Duodenal mucosa (tissue), 2 donors: ENCODE data around the gene IGSF6.
"Not testable (repeated sequence)": the region's sequence is repeated elsewhere in the genome, so short reads cannot be mapped to it uniquely, and the experiment has no call there.

ENCODE experiments used
- H3K27ac ChIP-seq: one replicate; pipeline ENCODE4 v1.7.0; 2013; ENCODE audit warnings: low read depth, low read length
- H3K27me3 ChIP-seq, 2 donors: one replicate each; pipeline ENCODE4 v1.7.0; 2013; ENCODE audit warnings: low read length in 2 of 2, control low read depth in 1 of 2; ENCODE audit not compliant: insufficient read depth in 2 of 2, control insufficient read depth in 1 of 2
- H3K36me3 ChIP-seq, 2 donors: one replicate each; pipeline ENCODE4 v1.7.0; 2013; ENCODE audit warnings: low read length in 2 of 2, control low read depth in 1 of 2; ENCODE audit not compliant: insufficient read depth in 2 of 2, control insufficient read depth in 1 of 2
- H3K4me1 ChIP-seq, 2 donors: one replicate each; pipeline ENCODE4 v1.7.0; 2013; ENCODE audit warnings: low read length in 2 of 2, control low read depth in 1 of 2; ENCODE audit not compliant: insufficient read depth in 2 of 2, control insufficient read depth in 1 of 2
- H3K4me3 ChIP-seq, 2 donors: one replicate each; pipeline ENCODE4 v1.7.0; 2013; ENCODE audit warnings: low read length in 2 of 2, low read depth in 1 of 2
- H3K9ac ChIP-seq, 2 donors: one replicate each; pipeline ENCODE4 v1.7.0; 2013; ENCODE audit warnings: low read length in 2 of 2, low read depth in 1 of 2
- H3K9me3 ChIP-seq, 2 donors: one replicate each; pipeline ENCODE4 v1.7.0; 2013; ENCODE audit warnings: low read length in 2 of 2, control low read depth in 1 of 2; ENCODE audit not compliant: control insufficient read depth in 1 of 2

Gene IGSF6

DNA sequence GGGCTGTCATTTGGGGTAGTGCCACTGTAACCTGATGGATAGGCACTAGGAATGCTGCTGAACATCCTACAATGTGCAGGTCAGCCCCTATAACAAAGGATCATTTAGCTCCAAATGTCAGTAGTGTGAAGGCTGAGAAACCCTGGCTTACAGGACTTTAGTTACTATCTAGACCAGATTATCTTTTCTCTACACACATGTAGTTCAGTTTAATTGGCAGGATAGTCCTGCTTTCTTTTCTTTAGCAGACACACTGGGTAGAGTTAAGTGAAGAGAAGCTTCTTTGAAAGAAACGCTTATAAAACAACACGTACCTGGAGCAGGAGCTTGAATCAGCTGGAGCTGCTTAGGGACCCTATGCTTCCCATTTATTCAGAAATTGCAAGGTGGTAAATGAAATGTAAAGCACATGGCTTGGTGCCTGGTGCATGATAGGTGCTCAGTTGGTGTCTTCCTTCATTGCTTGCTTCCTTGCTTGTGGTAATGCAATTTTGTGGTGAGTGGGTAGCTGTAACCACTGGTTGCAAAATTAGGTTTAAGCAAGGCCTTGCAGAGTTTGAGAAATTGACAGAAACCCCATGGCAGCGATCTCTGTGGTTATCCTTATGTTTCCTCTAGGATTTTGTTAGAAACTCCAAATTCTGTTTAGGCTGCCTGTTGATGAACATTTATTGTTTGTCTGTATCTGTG lies 43.6 kb downstream of the IGSF6 start:
- Histone ChIP-seq H3K4me3 (no peak overlapping the region), H3K36me3 (no peaks in the 10 kb centered on the region), H3K27ac (no peak overlapping the region), H3K4me1 (peaks cover 42 to 45% of the 10 kb centered on the region in 2 donors), H3K27me3 (no peaks in the 10 kb centered on the region), H3K9ac (no peak overlapping the region), H3K9me3 (no peaks in the 10 kb centered on the region)

DNA sequence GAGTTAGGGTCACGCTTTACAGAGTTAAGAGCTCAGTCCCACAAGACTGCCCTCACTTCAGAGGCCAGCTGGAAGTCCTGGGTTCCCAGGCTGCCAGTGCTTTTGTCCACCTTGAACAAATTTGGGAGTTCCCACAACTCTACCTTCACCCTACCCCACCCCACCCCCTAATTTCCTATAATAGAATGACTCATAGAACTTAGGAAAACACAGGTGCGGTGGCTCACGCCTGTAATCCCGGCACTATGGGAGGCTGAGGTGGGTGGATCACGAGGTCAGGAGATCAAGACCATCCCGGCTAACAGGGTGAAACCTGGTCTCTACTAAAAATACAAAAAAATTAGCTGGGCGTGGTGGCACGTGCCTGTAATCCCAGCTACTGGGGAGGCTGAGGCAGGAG lies 46.6 kb downstream of the IGSF6 start:
- H3K9me3 ChIP-seq, H3K27ac ChIP-seq, H3K4me3 ChIP-seq, H3K27me3 ChIP-seq, H3K9ac ChIP-seq, H3K36me3 ChIP-seq: not testable (repeated sequence)
- H3K4me1 ChIP-seq = peaks cover 34 to 46% of the 10 kb centered on the region in 2 donors

DNA sequence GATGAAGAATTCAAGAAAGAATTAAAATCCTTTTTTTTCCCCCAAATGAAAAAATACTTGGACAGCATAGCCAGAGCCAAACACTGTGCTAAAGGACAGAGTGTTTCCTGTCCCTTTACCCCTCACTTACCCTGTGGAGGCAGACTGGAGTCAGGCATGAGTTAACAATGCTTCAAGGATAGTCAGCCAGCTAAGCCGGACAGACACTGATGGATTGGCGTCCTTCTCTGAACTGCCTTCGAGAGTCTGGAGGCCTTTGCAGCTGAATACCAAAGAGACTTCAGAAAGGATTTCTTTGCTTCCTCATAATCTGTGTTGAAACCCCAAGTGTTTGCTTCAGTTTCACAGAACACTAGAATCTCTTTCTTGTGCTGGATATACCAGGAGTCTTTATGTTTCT lies 48.5 kb downstream of the IGSF6 start:
- no peaks in the 10 kb centered on the region for H3K36me3 ChIP-seq
- H3K9ac ChIP-seq = no peak overlapping the region
- H3K27ac ChIP-seq = no peak overlapping the region
- peaks cover 27 to 33% of the 10 kb centered on the region in 2 donors for H3K4me1 ChIP-seq
- H3K4me3 ChIP-seq = no peak overlapping the region
- no peaks in the 10 kb centered on the region for H3K9me3 ChIP-seq
- H3K27me3 ChIP-seq = no peaks in the 10 kb centered on the region

DNA sequence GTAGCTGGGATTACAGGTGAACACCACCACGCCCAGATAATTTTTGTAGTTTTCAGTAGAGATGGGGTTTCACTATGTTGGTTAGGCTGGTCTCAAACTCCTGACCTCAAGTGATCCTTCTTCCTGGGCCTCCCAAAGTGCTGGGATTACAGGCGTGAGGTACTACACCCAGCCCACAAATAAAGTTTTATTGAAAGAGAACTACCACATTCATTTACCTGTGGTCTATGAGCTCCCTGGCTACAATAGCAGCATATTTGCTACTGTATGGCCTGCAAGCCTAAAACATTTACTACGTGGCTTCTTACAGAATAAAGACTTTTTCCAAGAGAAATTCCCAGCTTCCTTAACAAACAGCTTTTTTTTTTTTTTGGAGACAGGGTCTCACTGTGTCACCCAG lies 49.6 kb downstream of the IGSF6 start:
- Histone ChIP-seq H3K27ac (no peak overlapping the region), H3K4me3 (no peak overlapping the region), H3K27me3 (no peaks in the 10 kb centered on the region), H3K9ac (no peak overlapping the region), H3K9me3 (no peaks in the 10 kb centered on the region), H3K4me1 (peaks cover 29 to 31% of the 10 kb centered on the region in 2 donors), H3K36me3 (no peaks in the 10 kb centered on the region)

DNA sequence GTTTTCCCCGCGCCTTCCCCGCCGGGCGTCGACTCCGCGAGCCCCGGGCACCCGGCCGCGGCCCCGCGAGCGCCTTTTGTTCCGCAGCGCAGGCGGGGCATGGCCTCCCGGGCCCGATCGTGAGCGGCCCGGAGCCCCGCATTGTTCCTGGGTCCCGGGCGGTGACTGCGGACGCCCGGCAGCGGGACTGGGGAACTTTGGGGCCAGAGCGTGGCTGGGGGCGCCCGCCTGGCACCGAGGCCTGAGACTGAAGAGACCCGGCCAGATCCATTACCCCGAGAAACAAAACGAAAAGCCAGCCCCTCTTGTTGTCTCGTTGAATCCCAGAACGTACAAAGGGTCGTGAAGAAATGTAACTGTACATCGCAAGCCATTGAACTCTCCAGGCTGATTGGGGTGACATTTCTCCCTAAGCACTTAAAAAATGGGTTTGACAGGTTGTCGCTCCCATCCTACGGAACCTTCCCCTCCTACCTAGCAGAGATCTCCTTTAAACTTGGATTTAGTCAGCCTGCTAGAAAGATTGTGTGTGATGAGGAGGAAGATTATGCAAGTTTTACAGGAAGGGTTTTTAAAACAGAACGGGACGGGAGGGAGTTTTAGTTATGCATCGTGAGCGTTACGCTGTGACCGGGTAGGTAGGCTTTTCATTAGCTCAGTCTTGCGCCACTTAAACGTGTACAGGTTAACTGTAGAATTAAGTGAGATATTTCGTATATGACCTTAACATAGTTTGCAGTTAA lies 52.2 kb downstream of the IGSF6 start:
- Histone ChIP-seq H3K27me3 (no peaks in the 10 kb centered on the region), H3K9me3 (no peaks in the 10 kb centered on the region), H3K4me3 (peak overlapping the region; percentile 92 to 98), H3K4me1 (peaks cover 29 to 31% of the 10 kb centered on the region in 2 donors), H3K36me3 (no peaks in the 10 kb centered on the region), H3K27ac (peak overlapping the region; percentile 79), H3K9ac (peak overlapping the region; percentile 55 to 88)

DNA sequence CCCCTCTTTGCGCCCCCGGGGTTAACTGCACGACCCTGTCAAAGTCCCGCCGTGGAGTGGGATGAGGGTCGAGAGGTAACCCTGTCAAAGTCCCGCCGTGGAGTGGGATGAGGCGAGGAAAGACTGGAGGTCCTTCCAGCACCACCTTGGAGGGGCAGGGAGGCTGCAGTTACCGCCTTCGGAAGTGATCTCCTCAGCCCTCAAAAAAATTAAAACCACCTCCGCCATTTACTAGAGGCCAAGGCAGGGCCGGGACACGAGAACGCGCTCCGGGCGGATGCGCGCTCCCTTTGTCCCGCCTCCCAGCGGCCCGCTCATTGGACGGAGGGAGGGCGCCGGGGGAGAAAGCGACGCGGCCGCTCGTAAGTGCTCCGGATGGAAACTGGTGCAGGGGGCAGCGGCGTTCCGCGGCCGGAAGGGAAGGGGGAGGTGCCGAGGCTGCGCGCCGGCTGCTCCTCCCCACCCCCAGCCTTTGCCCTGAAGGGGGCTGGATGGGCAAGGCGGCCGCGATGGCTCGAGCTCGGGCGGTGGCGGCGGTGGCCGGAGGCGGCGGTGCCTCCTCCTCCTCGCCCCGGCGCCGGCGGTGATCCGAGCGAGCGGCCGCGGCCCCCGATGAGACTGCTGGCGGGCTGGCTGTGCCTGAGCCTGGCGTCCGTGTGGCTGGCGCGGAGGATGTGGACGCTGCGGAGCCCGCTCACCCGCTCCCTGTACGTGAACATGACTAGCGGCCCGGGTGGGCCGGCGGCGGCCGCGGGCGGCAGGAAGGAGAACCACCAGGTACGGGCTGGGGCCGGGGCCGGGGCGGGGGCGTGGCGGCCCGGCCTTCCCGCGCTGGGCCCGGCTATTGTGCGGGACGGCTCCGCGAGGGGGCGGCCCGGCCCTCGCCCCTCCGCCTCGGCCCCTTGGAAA lies 53.0 kb downstream of the IGSF6 start, which contains the start of gene METTL9:
Gene METTL9, plus strand, starts transcription at position 456 of the 909 bp plus-strand sequence. Its CDS starts 157 bp downstream, at position 613.
- Histone ChIP-seq H3K9ac (peak within 1 kb of the TSS; percentile 95 to 98), H3K4me3 (peak within 1 kb of the TSS; percentile 92 to 98), H3K27me3 (no peaks in the 10 kb centered on the region), H3K9me3 (no peaks in the 10 kb centered on the region), H3K4me1 (peaks cover 23 to 28% of the 10 kb centered on the region in 2 donors), H3K36me3 (no peaks in the 10 kb centered on the region), H3K27ac (peak within 1 kb of the TSS; percentile 93)

DNA sequence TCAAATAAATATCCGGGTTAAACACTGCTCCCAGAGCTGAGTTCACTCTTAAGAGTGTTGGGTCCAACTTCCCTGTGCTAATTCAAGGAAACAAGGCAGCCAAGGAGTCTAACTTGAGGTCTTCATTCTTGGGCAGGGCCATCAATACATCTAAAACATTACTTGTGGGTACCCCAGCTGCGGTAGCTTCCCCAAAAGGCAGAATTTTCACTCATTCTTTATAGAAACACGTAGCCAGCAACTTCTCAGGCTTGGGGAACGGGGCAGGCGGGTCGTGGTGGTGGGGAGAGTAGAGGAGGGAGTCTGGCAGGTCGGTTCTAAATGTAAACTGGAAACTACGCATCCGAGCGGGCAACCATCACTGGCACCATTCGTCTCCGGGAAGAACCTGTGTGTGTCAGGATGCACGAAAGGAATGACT lies 53.7 kb downstream of the IGSF6 start:
- H3K9ac ChIP-seq = peak overlapping the region; percentile 95 to 98
- peaks cover 22 to 27% of the 10 kb centered on the region in 2 donors for H3K4me1 ChIP-seq
- peak overlapping the region; percentile 92 to 98 for H3K4me3 ChIP-seq
- H3K9me3 ChIP-seq = no peaks in the 10 kb centered on the region
- peak overlapping the region; percentile 93 for H3K27ac ChIP-seq
- no peaks in the 10 kb centered on the region for H3K36me3 ChIP-seq
- no peaks in the 10 kb centered on the region for H3K27me3 ChIP-seq

DNA sequence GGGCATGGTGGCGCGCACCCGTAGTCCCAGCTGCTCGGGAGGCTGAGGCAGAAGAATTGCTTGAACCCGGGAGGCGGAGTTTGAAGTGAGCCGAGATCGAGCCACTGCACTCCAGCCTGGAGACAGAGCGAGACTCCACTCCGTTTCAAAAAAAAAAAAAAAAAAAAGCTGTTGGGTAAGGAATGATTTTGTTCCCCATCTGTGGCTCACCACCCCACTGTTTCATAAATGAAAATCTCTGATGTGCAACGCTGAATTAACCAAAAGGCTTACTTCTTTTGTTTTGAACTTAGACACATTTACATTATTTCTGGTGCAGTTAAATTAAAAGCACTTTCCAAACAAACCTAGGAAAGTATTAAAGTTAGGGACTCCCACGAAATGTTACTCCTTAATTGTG lies 54.2 kb downstream of the IGSF6 start:
- H3K4me3 ChIP-seq = peak overlapping the region; percentile 92 to 98

DNA sequence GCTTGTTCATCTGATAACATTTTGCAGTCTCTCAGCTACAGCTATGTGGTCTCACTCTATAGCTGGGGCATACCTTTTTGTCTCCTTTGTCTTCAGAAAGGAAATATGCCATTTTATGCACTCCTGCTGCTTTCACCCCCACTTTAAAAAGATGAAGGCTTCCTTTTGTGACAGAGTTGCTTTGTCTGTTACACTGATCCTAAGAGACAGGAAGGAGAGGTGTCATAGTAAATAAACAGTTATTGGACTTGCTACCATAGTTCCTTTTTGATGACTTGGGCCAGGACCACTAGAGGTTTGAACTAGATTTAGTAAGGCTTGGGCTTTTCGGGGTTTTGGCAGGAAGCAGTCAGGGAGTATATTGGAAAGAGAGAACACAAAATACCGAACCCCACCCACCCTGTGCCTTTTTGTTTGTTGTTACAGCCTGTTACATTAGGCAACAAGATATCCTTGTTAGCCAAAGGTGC lies 54.8 kb downstream of the IGSF6 start:
- Histone ChIP-seq H3K9me3 (no peaks in the 10 kb centered on the region), H3K27ac (no peak overlapping the region), H3K9ac (no peak overlapping the region), H3K36me3 (no peaks in the 10 kb centered on the region), H3K27me3 (no peaks in the 10 kb centered on the region), H3K4me3 (no peak overlapping the region), H3K4me1 (peaks cover 22 to 27% of the 10 kb centered on the region in 2 donors)

More for the DNA sequence above, 54.2 kb downstream of the IGSF6 start:
- peaks cover 22 to 27% of the 10 kb centered on the region in 2 donors for H3K4me1 ChIP-seq
- peak overlapping the region; percentile 95 to 98 for H3K9ac ChIP-seq
- H3K9me3 ChIP-seq = no peaks in the 10 kb centered on the region
- H3K36me3 ChIP-seq = no peaks in the 10 kb centered on the region
- no peaks in the 10 kb centered on the region for H3K27me3 ChIP-seq
- no peak overlapping the region for H3K27ac ChIP-seq
